Measurements from ENCODE around the gene PBOV1. TPM values are rescaled to one million over a fixed set of nuclear protein-coding genes. Genes with fewer than 3 reads are reported as not detected.

PBOV1 gene
- total and polyA plus RNA-seq, 8 donors = not detected

- ATAC-seq (peak in 3 of 4 donors; percentile 47 to 70 (median 65)), FAIRE-seq (no peak), DNase-seq (no peak)
- H3K4me1 ChIP-seq = peaks cover 0 to 11% (median 10%) of the 10 kb centered on the region in 3 donors
- H3K27me3 ChIP-seq = no peaks in the 10 kb centered on the region
- no peak for TF ChIP-seq CTCF (IDR thresholded peaks at IDR 0.05)
- intact Hi-C loops (cut with DNase I) = no loop called here
- H3K27ac ChIP-seq = no peak overlapping the region
- no peaks in the 10 kb centered on the region for H3K36me3 ChIP-seq
- WGBS, 2 donors = 14 to 16% methylated on average over 5 of the region's 5 CpGs
- H3K9me3 ChIP-seq = no peaks in the 10 kb centered on the region
- no peak overlapping the region for H3K4me3 ChIP-seq
Observed at GRCh38 chr6:138188278-138188941, 29.9 kb downstream of the PBOV1 start.

DNA sequence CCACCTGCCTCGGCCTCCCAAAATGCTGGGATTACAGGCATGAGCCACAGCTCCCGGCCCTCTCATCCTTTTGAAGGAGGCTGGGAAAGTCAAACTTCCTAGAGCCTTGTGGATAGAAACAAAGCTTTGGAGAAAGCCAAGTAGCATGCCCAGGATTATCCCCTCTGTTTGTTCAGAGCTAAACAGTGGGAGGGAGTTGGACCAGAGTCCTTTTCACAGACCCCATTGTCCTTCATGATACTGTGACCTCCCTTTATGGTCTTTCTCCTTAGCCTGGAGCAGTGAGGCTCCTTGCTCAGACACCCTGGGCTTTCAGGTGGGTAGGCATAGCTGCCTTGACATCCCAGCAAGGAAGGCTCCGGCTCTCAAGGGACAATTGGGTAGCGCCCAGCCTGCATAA, 31.1 kb downstream of the PBOV1 start:
- 97 to 100% methylated on average over 4 of the region's 4 CpGs for WGBS, 2 donors
- intact Hi-C loops (cut with DNase I) = no loop called here
- peaks cover 0 to 17% (median 11%) of the 10 kb centered on the region in 3 donors for H3K4me1 ChIP-seq
- H3K9me3 ChIP-seq = no peaks in the 10 kb centered on the region
- no peaks in the 10 kb centered on the region for H3K36me3 ChIP-seq
- no peak for ATAC-seq
- no peak for FAIRE-seq
- H3K27me3 ChIP-seq = no peaks in the 10 kb centered on the region
- H3K4me3 ChIP-seq = no peak overlapping the region
- TF ChIP-seq CTCF (IDR thresholded peaks at IDR 0.05) = no peak
- no peak for DNase-seq
- no peak overlapping the region for H3K27ac ChIP-seq

GRCh38 chr6:138184230-138184629, 34.1 kb downstream of the PBOV1 start:
- no peak for TF ChIP-seq CTCF (IDR thresholded peaks at IDR 0.05)
- WGBS, 2 donors = 81 to 85% methylated on average over 3 of the region's 3 CpGs
- no peak overlapping the region for H3K4me3 ChIP-seq
- no peaks in the 10 kb centered on the region for H3K27me3 ChIP-seq
- no peaks in the 10 kb centered on the region for H3K36me3 ChIP-seq
- H3K27ac ChIP-seq = no peak overlapping the region
- H3K4me1 ChIP-seq = peaks cover 0 to 17% (median 11%) of the 10 kb centered on the region in 3 donors
- DNase-seq (no peak), ATAC-seq (no peak), FAIRE-seq (no peak)
- intact Hi-C loops (cut with DNase I) = no loop called here
- H3K9me3 ChIP-seq = no peaks in the 10 kb centered on the region

DNA sequence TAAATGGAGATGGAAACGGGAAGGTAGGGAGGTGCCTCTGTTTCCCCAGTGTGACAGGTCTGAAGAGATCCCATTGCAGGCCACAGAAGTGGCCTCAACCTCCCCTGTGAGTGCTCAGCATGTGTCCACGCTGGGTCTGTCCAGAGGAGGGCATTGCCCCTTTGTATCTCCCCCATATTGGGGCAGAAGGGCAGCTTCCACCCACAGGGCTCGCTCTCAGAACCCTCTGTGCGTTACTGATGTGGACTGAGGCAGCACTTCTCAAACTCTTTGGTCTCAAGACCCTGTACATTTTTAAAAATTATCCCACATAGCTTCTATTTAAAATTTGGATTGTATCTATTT, 34.5 kb downstream of the PBOV1 start:
- intact Hi-C loops (cut with DNase I) = no loop called here
- no peak for ATAC-seq
- Histone ChIP-seq H3K36me3 (no peaks in the 10 kb centered on the region), H3K4me1 (peaks cover 0 to 16% (median 8%) of the 10 kb centered on the region in 3 donors), H3K27ac (no peak overlapping the region), H3K4me3 (no peak overlapping the region), H3K9me3 (no peaks in the 10 kb centered on the region), H3K27me3 (no peaks in the 10 kb centered on the region)
- no peak for DNase-seq
- FAIRE-seq = no peak
- WGBS, 2 donors = 93 to 94% methylated on average over 4 of the region's 4 CpGs
- TF ChIP-seq CTCF (IDR thresholded peaks at IDR 0.05) = no peak

GRCh38 chr6:138182939-138183789, 35.1 kb downstream of the PBOV1 start:
- no peak for FAIRE-seq
- no peaks in the 10 kb centered on the region for H3K36me3 ChIP-seq
- no peak for DNase-seq
- intact Hi-C loops (cut with DNase I) = no loop called here
- H3K4me3 ChIP-seq = no peak overlapping the region
- no peaks in the 10 kb centered on the region for H3K9me3 ChIP-seq
- peak in 2 of 4 donors; percentile 60 to 64 for ATAC-seq
- H3K4me1 ChIP-seq = peaks cover 0 to 10% (median 2%) of the 10 kb centered on the region in 3 donors
- WGBS, 2 donors = 65 to 72% methylated on average over 8 of the region's 8 CpGs
- H3K27me3 ChIP-seq = no peaks in the 10 kb centered on the region
- H3K27ac ChIP-seq = no peak overlapping the region
- no peak for TF ChIP-seq CTCF (IDR thresholded peaks at IDR 0.05)
